Epithelial cell of prostate (primary cell): Measurements from ENCODE around the gene SGSM2.

Source experiments
- DNase-seq: peaks from one replicate; pipeline ENCODE4 v3.0.0-alpha.2; 2011; ENCODE audit warnings: low read depth, low spot score
- H3K27ac ChIP-seq: fragments of 450-650 bp; 2 replicates; pipeline ENCODE4 v1.5.1; 2017; ENCODE audit warnings: mild to moderate bottlenecking

The SGSM2 gene

DNA sequence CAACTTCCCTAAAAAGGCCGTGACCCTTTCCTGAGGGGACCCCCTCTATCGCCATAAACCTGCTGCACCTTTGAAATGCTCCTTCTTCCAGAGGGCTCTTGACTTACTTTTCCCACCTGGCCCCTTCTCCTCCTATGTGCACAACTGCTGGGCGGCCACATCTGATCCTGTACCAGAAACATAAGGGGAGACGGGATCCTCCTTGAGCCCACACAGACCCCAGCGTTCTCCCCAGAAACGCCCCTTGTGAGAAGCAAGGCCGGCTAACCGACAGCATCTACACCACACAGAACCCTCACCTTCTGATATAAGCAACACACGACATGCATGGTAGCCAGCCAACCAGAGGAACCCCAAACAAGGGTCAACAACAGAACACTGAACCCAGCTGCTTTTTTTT is 77.8 kb downstream of the SGSM2 start:
- DNase-seq: no peak
- H3K27ac ChIP-seq: no peak overlapping the region

GRCh38 chr17:2416010-2416734 is 78.9 kb downstream of the SGSM2 start:
- no peak for DNase-seq
- H3K27ac ChIP-seq: peak overlapping the region; percentile 47

DNA sequence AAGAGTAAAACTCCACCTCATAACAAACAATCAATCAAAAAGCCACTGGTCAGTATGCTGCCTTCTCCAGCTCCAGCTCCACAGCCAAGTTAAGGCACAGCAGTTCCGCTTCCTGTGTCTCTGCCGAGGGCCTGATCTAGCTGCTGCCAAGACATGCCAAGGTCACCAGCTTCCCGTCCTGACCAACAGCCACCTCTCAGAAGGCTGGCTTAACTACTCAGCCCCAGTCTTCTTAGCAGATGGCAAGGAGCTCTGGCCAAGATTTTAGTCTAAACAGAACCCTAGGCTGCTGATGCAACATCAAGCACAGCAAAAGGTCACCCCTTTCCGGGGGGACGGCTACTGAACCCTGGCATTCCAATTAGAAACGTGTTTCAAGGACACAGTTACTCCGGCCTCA is 81.3 kb downstream of the SGSM2 start:
- H3K27ac ChIP-seq: no peak overlapping the region
- no peak for DNase-seq

DNA sequence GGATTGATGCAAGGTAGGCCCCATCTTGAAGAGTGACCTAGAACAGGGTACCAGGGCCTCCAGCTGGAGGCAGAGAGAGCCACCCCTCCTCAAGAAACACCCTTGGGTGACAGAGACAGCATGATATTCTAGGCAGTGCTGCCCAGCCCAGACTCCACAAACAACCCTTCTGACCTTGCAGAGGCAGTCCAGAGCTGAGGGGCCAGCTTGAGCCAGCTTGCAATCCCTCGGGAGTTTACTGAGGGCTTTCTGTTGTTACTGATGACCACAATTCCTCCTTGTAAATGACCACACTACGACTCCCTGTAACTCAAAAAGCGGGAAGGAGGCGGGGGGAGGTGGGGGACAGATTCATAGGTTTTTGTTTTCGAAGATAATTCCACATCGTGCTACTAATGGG is 82.2 kb downstream of the SGSM2 start:
- no peak for DNase-seq
- no peak overlapping the region for H3K27ac ChIP-seq

DNA sequence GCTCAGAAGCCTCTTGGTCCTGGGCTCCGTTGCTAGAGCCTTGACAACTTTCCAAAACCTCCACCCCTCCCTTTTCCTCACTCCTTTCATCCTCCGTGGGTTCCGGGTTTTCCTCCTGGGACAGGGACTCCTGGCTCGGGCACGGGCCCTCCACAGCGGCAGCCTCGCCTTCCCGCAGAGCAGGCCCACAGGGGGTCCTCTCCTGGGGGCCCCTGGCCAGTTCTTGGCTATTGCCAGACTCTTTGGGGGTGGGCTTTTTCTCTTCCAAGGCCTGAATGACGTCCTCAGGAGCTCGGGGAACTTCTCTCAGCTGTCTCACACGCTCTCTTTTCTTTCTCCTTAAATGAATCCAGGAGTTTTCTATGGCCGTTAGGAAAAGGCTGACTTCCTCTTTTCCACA is 82.9 kb downstream of the SGSM2 start:
- H3K27ac ChIP-seq: no peak overlapping the region
- no peak for DNase-seq

GRCh38 chr17:2421315-2422147 is 84.2 kb downstream of the SGSM2 start:
- H3K27ac ChIP-seq: no peak overlapping the region
- DNase-seq: no peak

GRCh38 chr17:2423271-2423670 is 86.0 kb downstream of the SGSM2 start:
- H3K27ac ChIP-seq: peak overlapping the region; percentile 77
- peak; percentile 98 for DNase-seq

- H3K27ac ChIP-seq: no peak overlapping the region
- no peak for DNase-seq
Observed at GRCh38 chr17:2427215-2427614, 89.9 kb downstream of the SGSM2 start.

GRCh38 chr17:2427910-2428309 is 90.6 kb downstream of the SGSM2 start:
- no peak for DNase-seq
- no peak overlapping the region for H3K27ac ChIP-seq
